Mammary epithelial cell (primary cell): ENCODE measurements around the gene P2RX7.

ENCODE experiments used
- CTCF ChIP-seq, 2 donors: IDR thresholded peaks in 1 of 2; conservative IDR thresholded peaks in 1 of 2; 2 replicates each; pipeline ENCODE4 v1.5.1; 2011 to 2012; ENCODE audit warnings: inconsistent platforms in 2 of 2, low read length in 2 of 2, mild to moderate bottlenecking in 2 of 2, control low read depth in 1 of 2, low read depth in 1 of 2; ENCODE audit not compliant: insufficient read depth in 1 of 2; ENCODE audit errors: extremely low read depth in 1 of 2
- EZH2 ChIP-seq: IDR thresholded peaks from 2 replicates; pipeline ENCODE4 v1.6.1; 2012; ENCODE audit warnings: low read length, inconsistent platforms, borderline replicate concordance

GRCh38 chr12:121156365-121156764, 23.7 kb downstream of the P2RX7 start:
- TF ChIP-seq CTCF (conservative IDR thresholded peaks at IDR 0.05 in 1 of 2, IDR thresholded peaks at IDR 0.05 in 1 of 2; ENCODE audit: extremely low read depth in 1 of 2, insufficient read depth in 1 of 2, low read depth in 1 of 2, low read length in 2 of 2), result no peak
- no peak for TF ChIP-seq EZH2
